ENCODE measurements around the gene FBXL2. TPM values are rescaled to one million over a fixed set of nuclear protein-coding genes. Genes with fewer than 3 reads are reported as not detected.

Gene FBXL2
- total RNA-seq, 1 experiment from 2014 or later: 7.2 TPM

DNA sequence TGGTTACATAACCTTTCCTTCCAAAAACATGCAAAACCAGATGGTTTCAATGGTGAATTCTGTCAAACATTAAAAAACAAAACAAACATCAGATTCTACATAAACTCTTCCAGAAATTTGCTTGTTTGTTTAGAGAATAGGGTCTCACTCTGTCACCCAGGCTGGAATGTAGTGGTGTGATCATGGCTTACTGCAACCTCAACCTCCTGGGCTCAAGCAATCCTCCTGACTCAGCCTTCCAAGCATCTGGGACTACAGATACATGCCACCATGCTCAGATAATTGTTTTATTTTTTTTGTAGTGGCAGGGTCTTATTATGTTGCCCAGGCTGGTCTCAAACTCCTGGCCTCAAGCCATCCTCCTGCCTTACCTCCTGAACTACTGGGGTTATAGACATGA is 36.1 kb downstream of the FBXL2 start:
- no peak for DNase-seq
- H3K4me1 ChIP-seq (ENCODE audit: insufficient read depth, low read length): peaks cover 20% of the 10 kb centered on the region
- intact Hi-C loops (cut with micrococcal nuclease): no loop called here
- no peaks in the 10 kb centered on the region for H3K27me3 ChIP-seq (ENCODE audit: low read length)
- CTCF ChIA-PET: no interaction called here
- no peaks in the 10 kb centered on the region for H4K20me1 ChIP-seq (ENCODE audit: low read length)
- H3F3A ChIP-seq (ENCODE audit: low read length, unreplicated experiment): no peaks in the 10 kb centered on the region
- H3K36me3 ChIP-seq (ENCODE audit: low read depth, low read length): 0 out of 2 replicates have a peak, but pooled peaks cover 5% of the 10 kb centered on the region
- POLR2A ChIA-PET (ENCODE audit: unreplicated experiment): no interaction called here
- TF ChIP-seq, protein P1, sequence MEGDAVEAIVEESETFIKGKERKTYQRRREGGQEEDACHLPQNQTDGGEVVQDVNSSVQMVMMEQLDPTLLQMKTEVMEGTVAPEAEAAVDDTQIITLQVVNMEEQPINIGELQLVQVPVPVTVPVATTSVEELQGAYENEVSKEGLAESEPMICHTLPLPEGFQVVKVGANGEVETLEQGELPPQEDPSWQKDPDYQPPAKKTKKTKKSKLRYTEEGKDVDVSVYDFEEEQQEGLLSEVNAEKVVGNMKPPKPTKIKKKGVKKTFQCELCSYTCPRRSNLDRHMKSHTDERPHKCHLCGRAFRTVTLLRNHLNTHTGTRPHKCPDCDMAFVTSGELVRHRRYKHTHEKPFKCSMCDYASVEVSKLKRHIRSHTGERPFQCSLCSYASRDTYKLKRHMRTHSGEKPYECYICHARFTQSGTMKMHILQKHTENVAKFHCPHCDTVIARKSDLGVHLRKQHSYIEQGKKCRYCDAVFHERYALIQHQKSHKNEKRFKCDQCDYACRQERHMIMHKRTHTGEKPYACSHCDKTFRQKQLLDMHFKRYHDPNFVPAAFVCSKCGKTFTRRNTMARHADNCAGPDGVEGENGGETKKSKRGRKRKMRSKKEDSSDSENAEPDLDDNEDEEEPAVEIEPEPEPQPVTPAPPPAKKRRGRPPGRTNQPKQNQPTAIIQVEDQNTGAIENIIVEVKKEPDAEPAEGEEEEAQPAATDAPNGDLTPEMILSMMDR (conservative IDR thresholded peaks at IDR 0.05; ENCODE audit: low read depth, low read length): no peak
- TF ChIP-seq EZH2 (IDR thresholded peaks at IDR 0.05; ENCODE audit: low read length, unreplicated experiment) (no peak), EZH2phosphoT487 (IDR thresholded peaks at IDR 0.05; ENCODE audit: borderline replicate concordance, low read length) (no peak)
- no peak overlapping the region for H3K27ac ChIP-seq (ENCODE audit: low read length)
- H3K4me3 ChIP-seq (ENCODE audit: low read length): no peak overlapping the region
- no peak overlapping the region for H2AFZ ChIP-seq (ENCODE audit: low read length)
- ATAC-seq: no peak
- H3K9ac ChIP-seq (ENCODE audit: low read length): no peak overlapping the region
- no TSS peak for BruUV-seq (replicated peaks)
- H3K79me2 ChIP-seq (ENCODE audit: low read length): no peaks in the 10 kb centered on the region
- no peaks in the 10 kb centered on the region for H3K9me2 ChIP-seq (replicated peaks; ENCODE audit: low read length)
- H3K4me2 ChIP-seq (ENCODE audit: low read length): no peak overlapping the region
- no peaks in the 10 kb centered on the region for H3K9me3 ChIP-seq (ENCODE audit: low read length)

DNA sequence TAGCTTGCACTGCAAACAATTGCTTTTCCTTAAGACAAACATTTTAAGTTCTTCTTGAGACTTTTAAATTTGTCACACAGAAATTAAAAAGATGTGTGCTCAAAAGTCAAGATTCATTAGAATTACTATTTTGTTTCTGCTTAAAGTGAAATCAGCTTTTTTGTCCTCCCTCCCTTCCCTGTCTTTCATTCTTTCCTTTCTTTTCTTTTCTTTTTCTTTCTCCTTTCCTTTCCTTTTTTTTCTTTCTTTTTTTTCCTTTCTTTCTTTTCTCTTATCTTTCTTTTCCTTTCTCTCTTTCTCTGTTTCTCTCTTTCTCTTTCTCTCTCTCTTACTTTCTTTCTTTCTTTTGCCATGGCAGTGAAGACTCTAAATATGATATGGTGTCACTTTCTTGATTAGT is 37.8 kb downstream of the FBXL2 start:
- no peaks in the 10 kb centered on the region for H3K9me2 ChIP-seq (replicated peaks; ENCODE audit: low read length)
- CTCF ChIA-PET: no interaction called here

DNA sequence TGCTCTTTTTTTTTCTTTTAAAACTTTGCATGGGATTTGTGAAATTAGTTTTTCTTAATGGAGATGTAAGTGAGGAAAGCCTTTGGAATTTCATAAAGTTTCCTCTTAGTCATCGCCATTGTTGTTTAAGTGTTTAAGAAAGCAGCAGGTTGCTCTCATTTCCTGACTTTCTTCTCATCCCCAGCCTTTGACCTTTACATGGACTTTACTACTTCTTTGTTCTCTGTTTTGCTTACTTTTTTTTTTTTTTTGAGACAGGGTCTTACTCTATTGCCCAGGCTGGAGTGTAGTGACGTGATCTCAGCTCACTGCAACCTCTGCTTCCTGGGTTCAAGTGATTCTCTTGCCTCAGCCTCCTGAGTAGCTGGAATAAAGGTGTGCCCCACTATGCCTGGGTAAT is 38.6 kb downstream of the FBXL2 start:
- ATAC-seq (peak; percentile 76), DNase-seq (peak; percentile 72)
- BruUV-seq (replicated peaks): no TSS peak
- Histone ChIP-seq H4K20me1 (ENCODE audit: low read length) (no peaks in the 10 kb centered on the region), H3K79me2 (ENCODE audit: low read length) (no peaks in the 10 kb centered on the region), H3K9ac (ENCODE audit: low read length) (no peak overlapping the region), H2AFZ (ENCODE audit: low read length) (no peak overlapping the region), H3K4me3 (ENCODE audit: low read length) (no peak overlapping the region), H3K9me2 (replicated peaks; ENCODE audit: low read length) (no peaks in the 10 kb centered on the region), H3K9me3 (ENCODE audit: low read length) (no peaks in the 10 kb centered on the region), H3K4me2 (ENCODE audit: low read length) (peak overlapping the region; percentile 12; the same call in 1 of the 2 replicates), H3K36me3 (ENCODE audit: low read depth, low read length) (no peaks in the 10 kb centered on the region), H3F3A (ENCODE audit: low read length, unreplicated experiment) (no peaks in the 10 kb centered on the region), H3K4me1 (ENCODE audit: insufficient read depth, low read length) (peaks cover 30% of the 10 kb centered on the region), H3K27ac (ENCODE audit: low read length) (no peak overlapping the region), H3K27me3 (ENCODE audit: low read length) (no peaks in the 10 kb centered on the region)
- TF ChIP-seq, protein P1 (conservative IDR thresholded peaks at IDR 0.05; ENCODE audit: low read depth, low read length): no peak
- TF ChIP-seq EZH2 (IDR thresholded peaks at IDR 0.05; ENCODE audit: low read length, unreplicated experiment) (no peak), EZH2phosphoT487 (IDR thresholded peaks at IDR 0.05; ENCODE audit: borderline replicate concordance, low read length) (no peak)
- ChIA-PET POLR2A (ENCODE audit: unreplicated experiment) (no interaction called here), CTCF (no interaction called here)
- intact Hi-C loops (cut with micrococcal nuclease): loop anchor here (5.0 kb wide), 1 partner anchor 41 kb away; no protein-coding TSS in a partner anchor

More for the DNA sequence above, 37.8 kb downstream of the FBXL2 start:
- no TSS peak for BruUV-seq (replicated peaks)
- Histone ChIP-seq H3K9ac (ENCODE audit: low read length) (no peak overlapping the region), H3K27me3 (ENCODE audit: low read length) (no peaks in the 10 kb centered on the region), H3K79me2 (ENCODE audit: low read length) (no peaks in the 10 kb centered on the region), H3K4me1 (ENCODE audit: insufficient read depth, low read length) (peaks cover 30% of the 10 kb centered on the region), H2AFZ (ENCODE audit: low read length) (no peak overlapping the region), H3K4me2 (ENCODE audit: low read length) (no peak overlapping the region), H4K20me1 (ENCODE audit: low read length) (no peaks in the 10 kb centered on the region), H3F3A (ENCODE audit: low read length, unreplicated experiment) (no peaks in the 10 kb centered on the region), H3K27ac (ENCODE audit: low read length) (no peak overlapping the region), H3K36me3 (ENCODE audit: low read depth, low read length) (no peaks in the 10 kb centered on the region), H3K4me3 (ENCODE audit: low read length) (no peak overlapping the region), H3K9me3 (ENCODE audit: low read length) (no peaks in the 10 kb centered on the region)
- no peak for DNase-seq
- TF ChIP-seq EZH2phosphoT487 (IDR thresholded peaks at IDR 0.05; ENCODE audit: borderline replicate concordance, low read length): no peak
- TF ChIP-seq, protein P1 (conservative IDR thresholded peaks at IDR 0.05; ENCODE audit: low read depth, low read length): no peak
- TF ChIP-seq EZH2 (IDR thresholded peaks at IDR 0.05; ENCODE audit: low read length, unreplicated experiment): no peak
- POLR2A ChIA-PET (ENCODE audit: unreplicated experiment): no interaction called here
- intact Hi-C loops (cut with micrococcal nuclease): loop anchor here (5.0 kb wide), 1 partner anchor 42 kb away; no protein-coding TSS in a partner anchor
- ATAC-seq: no peak
